GM19324 (cell line): Measurements from ENCODE around the gene MMAB.
"Not testable (repeated sequence)": the region's sequence is repeated elsewhere in the genome, so short reads cannot be mapped to it uniquely, and the experiment has no call there.

ENCODE experiments used
- ATAC-seq: cut with Tn5 transposase; IDR thresholded peaks from one replicate; pipeline ENCODE4 v1.9.1; 2021; ENCODE audit warnings: mild to moderate bottlenecking, moderate library complexity; ENCODE audit not compliant: unreplicated experiment, low FRiP score

Gene MMAB

GRCh38 chr12:109604132-109604585 is 30.9 kb upstream of the MMAB start:
- ATAC-seq = no peak

GRCh38 chr12:109602132-109602531 is 28.8 kb upstream of the MMAB start:
- ATAC-seq = not testable (repeated sequence)

- ATAC-seq = no peak
Measured at GRCh38 chr12:109601557-109601956, 28.3 kb upstream of the MMAB start.

GRCh38 chr12:109600995-109601394 is 27.7 kb upstream of the MMAB start:
- no peak for ATAC-seq

- no peak for ATAC-seq
Measured at GRCh38 chr12:109600481-109600880, 27.2 kb upstream of the MMAB start.

GRCh38 chr12:109599087-109599486 is 25.8 kb upstream of the MMAB start:
- no peak for ATAC-seq

GRCh38 chr12:109598428-109598854 is 25.1 kb upstream of the MMAB start:
- ATAC-seq = no peak

GRCh38 chr12:109597795-109598427 is 24.6 kb upstream of the MMAB start:
- ATAC-seq = no peak

- no peak for ATAC-seq
Measured at GRCh38 chr12:109597414-109597794, 24.1 kb upstream of the MMAB start.

GRCh38 chr12:109596418-109597244 is 23.3 kb upstream of the MMAB start:
- ATAC-seq = no peak

- ATAC-seq = no peak
Measured at GRCh38 chr12:109595321-109595902, 22.1 kb upstream of the MMAB start.

GRCh38 chr12:109594556-109595317 is 21.4 kb upstream of the MMAB start:
- no peak for ATAC-seq

- no peak for ATAC-seq
Measured at GRCh38 chr12:109592905-109593272, 19.6 kb upstream of the MMAB start.

GRCh38 chr12:109592195-109592904 is 19.0 kb upstream of the MMAB start:
- no peak for ATAC-seq

- ATAC-seq = no peak
Measured at GRCh38 chr12:109591041-109591440, 17.7 kb upstream of the MMAB start.

GRCh38 chr12:109590566-109590965 is 17.3 kb upstream of the MMAB start:
- ATAC-seq = no peak

GRCh38 chr12:109589691-109590245 is 16.5 kb upstream of the MMAB start:
- no peak for ATAC-seq

- ATAC-seq = no peak
Measured at GRCh38 chr12:109589240-109589590, 15.9 kb upstream of the MMAB start.

- no peak for ATAC-seq
Measured at GRCh38 chr12:109588461-109589239, 15.3 kb upstream of the MMAB start.
